ENCODE results near the gene MYO1F.
"Not testable (repeated sequence)": the region's sequence is repeated elsewhere in the genome, so short reads cannot be mapped to it uniquely, and the experiment has no call there.

MYO1F gene

DNA sequence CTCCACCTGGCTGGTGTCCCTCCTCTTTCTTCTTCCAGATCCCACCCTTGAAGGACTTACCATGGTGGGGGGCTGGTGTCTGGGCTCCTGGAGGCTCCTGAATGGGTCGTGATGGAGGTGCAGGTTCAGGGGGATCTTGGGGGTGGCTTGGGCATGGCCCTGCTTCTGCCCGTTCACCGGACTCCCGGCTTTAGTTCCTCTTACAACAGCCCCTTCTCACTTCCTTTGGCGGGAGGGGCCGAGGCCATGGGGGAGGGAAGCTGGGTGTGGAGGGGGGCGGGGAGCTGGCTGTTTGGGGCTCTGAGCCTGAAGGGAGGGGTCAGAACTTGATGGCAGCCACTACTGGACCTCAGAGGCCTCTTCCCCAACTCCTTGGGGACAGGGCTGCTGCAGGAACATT, at the start of gene MYO1F:
Gene MYO1F (minus strand): TSS at position 196 of the 400 bp plus-strand sequence. CDS start 133 bp downstream, at position 63.
- DNase-seq: no peak

DNA sequence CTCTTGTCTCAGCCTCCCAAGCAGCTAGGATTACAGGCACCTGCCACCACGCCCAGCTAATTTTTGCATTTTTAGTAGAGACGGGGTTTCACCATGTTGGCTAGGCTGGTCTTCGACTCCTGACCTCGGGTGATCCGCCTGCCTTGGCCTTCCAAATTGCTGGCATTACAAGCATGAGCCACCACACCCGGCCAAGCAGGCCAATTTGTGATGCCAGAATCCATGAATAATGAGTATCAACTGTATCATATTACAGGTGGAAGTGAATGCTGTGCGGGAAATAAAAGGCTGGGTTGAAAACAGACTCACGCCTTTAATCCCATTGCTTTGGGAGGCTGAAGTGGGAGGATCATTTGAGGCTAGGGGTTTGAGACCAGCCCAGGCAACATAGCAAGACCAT, 49.6 kb upstream of the MYO1F start:
- no peak for DNase-seq

DNA sequence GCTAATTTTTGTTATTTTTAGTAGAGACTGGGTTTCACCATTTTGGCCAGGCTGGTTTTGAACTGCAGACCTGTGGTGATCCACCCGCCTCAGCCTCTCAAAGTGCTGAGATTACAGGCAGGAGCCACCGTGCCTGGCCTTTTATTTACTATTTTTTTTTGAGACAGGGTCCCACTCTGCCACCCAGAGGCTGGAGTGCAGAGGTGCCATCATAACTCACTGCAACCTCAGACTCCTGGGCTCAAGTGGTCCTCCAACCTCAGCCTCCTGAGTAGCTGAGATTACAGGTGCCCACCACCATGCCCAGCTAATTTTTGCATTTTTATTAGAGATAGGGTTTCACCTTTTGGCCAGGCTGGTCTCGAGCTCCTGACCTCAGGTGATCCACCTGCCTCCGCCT, 45.6 kb upstream of the MYO1F start:
- not testable (repeated sequence) for DNase-seq

DNA sequence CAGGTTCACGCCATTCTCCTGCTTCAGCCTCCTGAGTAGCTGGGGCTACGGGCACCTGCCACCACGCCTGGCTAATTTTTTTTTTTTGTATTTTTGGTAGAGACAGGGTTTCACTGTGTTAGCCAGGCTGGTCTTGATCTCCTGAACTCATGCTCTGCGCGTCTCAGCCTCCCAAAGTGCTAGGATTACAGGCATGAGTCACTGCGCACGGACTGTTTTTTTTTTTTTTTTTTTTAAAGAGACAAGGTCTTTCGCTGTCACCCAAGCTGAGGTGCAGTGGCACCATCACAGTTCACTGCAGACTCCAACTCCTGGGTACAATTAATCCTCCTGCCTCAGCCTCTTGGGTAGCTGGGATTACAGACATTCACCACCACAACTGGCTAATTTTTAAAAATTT, 41.5 kb upstream of the MYO1F start:
- DNase-seq: no peak

DNA sequence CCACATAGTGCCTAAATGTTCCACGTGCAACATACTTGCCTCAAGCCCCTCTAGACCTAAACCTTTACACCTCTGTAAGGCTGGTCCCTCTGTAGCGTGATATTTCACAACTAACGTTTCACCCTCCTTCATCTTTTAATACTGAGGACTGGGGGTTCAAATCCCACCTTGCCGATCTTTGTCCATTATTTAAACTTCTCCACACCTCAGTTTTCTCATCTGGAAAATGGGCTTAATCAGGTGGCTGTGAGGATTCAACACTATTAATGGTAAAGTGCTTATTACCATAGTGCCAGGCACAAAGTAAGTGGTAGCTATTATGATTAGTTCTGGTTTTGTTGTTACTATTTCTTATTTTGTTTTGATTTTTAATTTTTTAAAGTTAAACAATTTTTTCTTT, 40.7 kb upstream of the MYO1F start:
- DNase-seq: no peak

DNA sequence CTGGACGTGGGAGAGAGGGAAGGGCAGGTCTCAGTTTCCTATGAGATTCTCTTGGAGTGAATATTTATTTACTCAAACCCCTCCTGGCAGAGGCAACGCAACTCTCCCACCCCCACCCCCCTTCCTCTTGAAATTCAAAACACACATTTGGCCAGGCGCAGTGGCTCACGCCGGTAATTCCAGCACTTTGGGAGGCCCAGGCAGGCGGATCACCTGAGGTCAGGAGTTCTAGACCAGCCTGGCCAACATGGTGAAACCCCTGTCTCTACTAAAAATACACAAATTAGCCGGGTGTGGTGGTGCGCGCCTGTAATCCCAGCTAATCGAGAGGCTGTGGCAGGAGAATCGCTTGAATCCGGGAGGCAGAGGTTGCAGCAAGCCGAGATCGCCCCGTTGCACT, 40.1 kb upstream of the MYO1F start:
- DNase-seq: not testable (repeated sequence)

DNA sequence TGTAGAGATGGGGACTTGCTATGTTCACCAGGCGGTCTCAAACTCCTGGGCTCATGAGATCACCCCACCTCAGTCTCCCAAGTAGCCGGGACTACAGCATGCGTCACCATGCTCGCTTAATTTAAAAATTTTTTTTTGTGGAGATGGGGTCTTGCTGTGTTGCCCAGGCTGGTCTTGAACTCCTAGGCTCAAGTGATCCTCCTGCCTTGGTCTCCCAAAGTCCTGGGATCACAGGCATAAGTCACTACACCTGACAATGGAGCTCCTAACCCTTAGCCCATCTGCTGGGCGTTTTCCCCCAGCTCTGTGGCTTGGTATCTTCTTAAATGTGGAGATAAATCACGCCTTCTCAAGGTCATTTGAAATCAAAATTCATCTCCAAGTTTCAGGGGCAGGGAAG, 39.6 kb upstream of the MYO1F start:
- no peak for DNase-seq

DNA sequence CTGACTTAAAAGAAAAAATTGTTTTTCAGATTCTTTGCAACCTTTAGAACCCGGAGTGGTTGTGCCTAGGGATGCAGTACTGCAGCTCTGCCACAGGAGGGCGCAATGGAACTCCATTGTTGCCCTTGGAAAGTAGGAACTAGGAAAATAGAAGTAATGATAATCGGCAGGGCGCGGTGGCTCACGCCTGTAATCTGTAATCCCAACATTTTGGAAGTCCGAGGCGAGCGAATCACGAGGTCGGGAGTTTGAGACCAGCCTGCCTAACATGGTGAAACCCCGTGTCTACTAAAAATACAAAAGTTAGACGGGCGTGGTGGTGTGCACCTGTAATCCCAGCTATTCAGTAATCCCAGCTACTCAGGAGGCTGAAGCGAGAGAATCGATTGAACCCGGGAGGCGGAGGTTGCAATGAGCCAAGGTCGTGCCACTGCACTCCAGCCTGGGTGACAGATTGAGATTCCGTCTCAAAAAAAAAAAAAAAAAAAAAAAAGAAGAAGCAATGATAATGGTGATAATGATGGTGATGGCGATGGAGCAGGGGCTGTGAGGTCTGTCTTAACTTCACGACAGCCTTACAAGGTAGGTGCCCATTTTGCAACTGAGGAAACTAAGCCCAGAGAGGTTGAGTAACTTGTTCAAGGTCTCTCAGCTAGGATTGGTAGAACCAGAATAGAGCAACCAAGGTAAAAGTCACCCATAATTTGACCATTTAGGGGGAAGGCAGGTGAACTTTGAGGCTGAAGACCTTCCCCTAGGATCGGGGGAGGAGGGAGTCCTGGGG, 38.8 kb upstream of the MYO1F start:
- peak; percentile 7 for DNase-seq

DNA sequence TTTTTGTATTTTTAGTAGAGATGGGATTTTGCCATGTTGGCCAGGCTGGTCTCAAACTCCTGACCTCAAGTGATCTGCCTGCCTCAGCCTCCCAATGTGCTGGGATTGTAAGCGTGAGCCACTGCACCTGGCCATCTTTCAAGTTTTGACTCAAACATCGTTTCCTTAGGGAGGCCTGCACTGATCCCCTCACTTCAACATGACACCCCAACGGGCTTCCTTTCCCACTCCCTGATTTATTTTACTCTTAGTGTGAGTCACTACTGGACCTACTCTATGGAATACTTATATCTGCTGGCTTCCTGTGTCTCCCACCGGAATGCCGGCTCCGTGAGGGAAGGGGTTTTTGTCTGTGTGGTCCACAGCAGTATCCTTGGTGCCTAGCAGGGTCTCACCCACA, 37.8 kb upstream of the MYO1F start:
- no peak for DNase-seq

DNA sequence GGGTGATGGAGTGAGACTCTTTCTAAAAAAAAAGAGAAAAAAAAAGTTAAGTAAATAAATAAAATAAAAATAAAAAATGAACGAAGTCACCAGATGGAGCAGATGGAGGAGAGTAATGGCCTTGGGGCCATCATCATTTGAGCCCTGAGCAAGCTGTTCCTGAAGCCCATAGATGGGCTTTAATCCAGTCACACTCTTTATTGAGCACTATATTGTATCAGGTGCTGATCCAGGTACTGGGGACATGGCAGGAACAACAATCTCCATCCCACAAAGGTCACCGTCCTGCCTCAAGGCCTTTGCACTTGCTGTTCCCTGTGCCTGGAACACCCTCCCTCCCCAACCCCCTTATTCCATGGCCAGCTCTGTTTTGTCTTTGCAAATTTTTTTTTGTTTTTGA, 37.2 kb upstream of the MYO1F start:
- DNase-seq: no peak

DNA sequence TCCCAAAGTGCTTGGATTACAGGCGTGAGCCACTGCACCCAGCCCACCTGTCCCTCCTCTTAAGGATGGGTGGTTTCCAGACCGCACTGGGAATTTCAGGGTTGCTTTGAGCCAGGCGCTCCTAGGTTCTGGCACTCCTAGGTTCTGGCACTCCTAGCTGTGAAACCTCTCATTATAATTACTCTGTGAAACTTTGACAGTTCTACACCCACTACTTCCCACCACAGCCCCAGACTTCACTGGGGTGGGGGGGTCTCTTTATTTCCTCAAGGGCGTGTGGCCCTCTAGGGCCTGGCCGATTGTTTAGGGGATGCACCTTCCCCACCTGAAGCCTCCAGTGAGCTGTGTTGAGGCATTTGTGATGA, 35.5 kb upstream of the MYO1F start:
- no peak for DNase-seq

DNA sequence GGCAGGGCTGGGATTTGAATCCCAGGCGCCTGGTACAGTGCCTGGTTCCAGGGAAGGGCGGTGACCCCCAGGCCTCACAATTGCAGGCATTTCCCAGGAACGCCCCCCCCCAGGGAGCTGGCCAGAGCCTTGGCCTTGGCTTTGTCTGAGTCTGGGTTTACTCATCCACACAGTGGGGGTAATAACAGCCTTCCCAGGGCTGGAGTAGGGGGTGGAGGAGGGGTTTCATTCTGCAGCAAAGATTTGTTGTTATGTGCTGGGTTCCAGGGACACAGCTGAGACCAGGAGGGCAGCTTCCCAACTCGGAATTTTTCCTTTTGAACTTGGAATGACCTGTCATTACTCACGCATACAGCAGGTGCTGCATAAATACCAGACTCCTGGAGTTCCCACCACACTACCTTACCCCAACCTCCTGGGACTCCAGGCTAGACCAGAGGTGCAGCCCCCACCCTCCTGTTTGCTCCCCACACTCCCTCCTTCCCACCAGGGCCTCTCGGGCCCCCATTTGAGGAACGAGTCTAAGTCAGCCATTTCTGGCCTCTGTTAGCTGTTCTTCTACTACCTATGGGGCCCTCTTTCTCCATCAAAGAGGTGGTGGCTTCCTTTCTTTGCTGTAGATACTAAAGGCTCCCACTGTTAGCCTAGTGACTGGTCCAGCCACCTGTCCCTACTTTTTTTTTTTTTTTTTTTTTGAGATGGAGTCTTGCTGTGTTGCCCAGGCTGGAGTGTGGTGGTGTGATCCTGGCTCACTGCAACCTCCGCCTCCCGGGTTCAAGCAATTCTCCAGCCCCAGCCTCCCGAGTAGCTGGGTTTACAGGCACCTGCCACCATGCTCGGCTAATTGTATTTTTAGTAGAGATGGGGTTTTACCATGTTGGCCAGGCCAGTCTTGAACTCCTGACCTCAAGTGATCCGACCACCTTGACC, 34.9 kb upstream of the MYO1F start:
- no peak for DNase-seq

DNA sequence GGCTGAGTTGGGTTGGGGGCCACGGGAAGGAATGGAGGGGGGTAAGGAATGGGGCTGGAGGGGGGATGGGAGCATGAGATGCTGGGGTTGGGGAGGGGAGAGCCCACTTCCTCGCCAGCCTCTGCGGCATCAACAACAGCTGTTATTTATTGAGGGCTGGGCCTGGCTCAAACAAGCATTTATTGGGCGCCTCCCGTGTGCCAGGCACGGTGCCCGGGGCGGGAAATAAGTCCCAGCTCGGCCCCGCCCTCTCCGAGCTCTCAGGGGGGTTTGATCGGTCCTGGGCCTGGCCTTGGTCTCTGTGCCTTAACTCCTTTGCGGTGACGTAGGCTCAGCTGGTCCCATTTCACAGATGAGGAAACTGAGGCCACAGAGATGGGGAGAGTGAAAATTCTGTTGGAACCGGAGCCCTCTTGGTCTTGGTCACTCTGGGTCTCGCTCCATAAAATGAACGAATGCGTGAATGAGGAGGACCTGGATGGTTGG, 34.2 kb upstream of the MYO1F start:
- no peak for DNase-seq

DNA sequence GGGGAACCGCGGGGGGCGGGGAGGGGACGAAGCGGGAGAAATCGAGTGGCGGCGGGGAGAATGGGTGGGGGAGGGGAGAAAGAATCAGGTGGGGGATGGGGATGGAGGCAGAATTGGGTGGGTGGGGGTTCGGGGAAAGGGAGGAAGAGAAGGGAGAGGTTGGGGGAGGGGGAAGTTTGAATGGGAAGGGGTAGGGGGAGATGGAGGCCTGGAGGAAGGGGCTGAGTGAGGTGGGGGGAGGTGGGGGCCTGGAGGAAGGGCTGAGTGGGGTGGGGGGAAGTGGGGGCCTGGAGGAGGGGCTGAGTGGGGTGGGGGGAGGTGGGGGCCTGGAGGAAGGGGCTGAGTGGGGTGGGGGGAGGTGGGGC, 33.7 kb upstream of the MYO1F start:
- DNase-seq: no peak

DNA sequence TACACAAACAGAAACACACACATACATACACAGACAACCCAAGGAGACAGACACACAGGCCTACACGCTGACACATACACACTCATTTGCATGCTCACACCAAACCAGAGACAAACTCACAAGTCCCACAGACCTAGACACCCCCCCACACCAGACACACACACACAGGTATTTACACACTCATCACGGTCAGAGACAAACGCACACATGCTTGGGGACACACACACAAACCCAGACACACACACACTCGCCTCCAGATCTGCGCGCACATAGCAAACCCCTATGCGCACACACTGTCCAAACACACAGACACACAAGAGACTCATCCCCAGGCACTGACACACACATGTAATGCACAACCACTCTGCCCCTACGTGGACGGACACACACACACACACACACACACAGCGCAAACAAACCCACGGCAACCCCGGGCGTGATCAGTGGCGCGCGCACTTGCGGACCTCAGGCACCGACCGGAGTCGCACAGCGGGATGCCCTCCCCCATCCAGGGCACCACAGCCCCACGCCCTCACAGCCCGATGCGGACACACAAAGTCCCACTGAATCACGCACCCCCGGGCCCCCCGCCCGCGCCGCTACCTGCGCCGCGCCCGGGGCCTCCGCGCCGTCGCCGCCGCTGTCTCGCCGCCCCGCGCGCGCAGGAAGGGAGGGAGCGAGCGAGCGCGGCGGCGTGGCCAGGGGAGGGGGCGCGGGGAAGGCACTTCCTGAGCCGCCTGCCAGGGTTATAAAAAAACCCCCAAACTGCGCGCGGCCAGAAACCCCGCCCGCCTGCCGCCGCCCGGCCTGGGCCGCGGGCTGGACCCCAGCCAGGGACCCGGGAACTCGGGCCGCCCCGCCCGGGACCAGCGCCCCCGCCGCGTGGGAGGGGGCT, 33.0 kb upstream of the MYO1F start, which contains the start of gene ADAMTS10:
Gene ADAMTS10 (minus strand): TSS at position 675 of the 895 bp plus-strand sequence. CDS start 5,005 bp downstream, outside the sequence.
- DNase-seq: no peak

DNA sequence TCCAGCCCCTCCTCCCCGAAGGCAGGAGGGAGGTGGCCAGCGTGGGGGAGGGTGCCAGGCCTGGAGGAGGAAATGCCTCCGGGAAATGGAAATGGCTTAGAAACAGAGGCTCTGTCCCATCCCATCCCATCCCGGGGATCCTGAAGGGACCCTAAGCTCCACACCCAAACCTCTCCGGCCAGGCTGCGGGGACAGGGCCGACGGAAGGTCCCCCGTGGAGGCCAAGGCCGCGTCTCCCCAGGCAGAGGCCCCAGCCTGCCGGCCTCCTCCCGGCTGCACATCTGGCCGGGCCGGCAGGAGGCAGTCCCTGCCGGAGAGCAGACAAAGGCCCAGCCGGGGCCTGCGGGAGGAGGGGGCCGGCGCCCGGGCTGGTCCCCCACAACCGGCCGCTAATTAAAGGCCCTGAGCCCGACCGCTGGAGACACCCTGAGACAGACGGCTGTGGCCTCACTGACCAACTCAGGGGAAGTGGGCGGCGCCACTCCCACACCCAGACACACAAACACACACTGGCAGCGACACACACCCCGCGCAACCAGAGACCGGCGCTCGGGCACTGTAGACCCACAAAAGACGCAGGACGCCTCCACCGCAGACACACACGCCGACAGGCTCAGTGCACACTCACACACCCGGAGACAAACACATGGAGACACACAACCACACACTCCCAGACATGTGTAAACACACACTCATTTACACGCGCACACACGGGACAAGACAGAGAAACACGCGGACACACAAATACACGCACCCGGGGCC, 32.2 kb upstream of the MYO1F start:
- no peak for DNase-seq

DNA sequence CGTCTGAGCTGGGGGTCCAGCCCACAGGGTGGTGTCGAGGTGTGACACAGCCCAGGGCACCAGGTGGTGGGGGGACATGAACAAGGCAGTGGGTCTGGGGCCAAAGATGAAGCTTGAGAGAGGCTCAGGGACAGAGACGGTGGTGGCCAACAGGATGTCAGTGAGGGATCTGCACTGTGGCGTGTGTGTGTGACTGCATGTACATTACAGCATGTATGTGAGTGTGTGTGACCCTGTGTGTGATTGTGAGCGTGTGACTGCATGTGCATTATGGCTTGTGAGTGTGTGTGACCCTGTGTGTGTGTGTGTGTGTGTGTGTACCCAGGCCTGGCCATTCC, 31.7 kb upstream of the MYO1F start:
- no peak for DNase-seq

DNA sequence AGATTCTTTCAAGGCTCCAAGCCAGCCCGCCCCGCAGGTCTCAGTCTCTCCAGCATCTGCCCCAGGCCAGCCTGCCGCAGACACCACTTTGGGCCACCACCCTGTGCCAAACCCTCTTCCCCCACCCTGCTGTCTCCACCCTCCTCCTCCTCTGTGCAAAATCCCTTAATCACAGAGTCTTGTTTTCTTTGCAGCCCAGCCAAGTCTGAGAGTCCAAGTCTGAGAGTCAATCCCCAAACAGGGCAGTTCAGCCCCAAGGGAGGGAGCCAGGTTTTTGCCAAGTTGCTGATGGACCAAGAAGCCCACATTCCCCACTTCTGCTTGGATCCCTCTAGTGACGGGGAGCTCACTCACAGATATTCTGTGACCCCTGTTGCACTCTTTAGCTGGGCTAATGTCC, 30.1 kb upstream of the MYO1F start:
- no peak for DNase-seq

DNA sequence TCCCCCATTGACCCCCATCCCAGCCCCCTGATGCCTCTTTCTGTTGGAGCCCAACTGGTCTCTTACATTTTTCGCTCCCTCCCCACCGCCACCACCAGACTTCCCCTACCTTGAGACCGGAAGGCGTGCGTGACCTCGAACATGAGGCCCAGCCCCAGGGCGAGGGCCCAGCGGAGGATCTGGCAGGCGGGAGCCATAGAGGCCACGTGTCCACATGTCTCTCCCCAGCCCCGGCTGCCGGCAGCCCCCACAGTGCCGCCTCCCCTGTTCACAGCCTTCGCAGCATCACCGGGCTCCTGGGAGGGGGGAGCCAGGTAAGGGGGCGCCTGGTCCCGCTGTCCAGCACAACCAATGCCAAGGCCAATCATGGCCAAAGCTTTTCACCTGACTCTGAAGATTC, 28.3 kb upstream of the MYO1F start:
- no peak for DNase-seq

DNA sequence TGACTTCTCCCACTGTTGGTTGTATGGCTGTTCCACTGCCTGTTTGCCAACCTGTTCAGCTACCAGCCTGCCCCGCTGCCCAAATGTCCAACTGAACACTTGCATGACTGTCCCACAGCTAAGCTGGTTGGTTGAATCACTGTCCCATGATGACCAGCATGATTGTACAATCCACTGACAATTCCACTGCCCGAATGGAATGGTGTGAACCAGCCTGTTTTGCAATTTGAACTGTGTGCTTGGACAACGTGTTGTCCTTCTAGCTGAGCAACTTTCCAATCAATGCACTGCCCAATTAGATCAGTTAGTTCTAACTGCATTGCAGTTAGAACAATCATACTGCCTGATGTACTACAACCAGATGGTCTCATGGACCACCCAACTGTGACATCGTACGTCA, 24.6 kb upstream of the MYO1F start:
- no peak for DNase-seq

DNA sequence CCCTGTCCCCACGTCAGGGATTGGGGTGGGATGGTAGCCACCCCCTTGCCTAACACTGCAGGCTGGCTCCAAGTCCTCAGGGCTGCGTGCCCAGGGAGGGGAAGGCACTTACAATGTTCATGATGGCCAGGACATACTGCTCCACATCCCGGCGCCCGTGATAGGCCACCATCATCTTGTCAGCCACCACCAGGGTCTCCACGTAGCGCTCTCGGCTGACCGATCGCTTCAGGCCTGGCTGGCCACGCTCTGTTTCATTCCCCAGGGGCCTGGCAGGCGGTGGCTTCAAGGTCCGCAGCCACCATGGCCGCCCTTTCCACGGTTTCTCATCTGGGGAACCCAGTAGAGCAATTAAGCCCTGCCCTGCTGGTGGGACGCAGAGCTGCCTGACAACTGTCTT, 23.6 kb upstream of the MYO1F start:
- DNase-seq: no peak

DNA sequence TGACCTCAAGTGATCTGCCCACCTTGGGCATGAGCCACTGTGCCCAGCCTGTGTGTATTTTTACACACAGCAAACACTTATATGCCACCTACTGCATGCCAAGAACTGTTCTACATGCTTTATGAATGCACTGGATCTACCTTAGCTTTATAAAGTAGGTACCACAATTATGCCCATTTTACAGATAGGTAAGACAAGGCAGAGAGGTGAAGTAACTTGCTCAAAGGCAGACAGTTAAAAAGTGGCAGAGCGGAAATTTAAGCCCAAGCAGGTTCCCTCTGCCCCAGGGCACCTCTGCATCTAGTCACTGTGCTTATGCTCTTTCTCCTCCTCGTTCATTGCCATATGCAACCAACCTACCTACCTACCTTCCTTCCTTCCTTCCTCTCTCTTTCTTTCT, 22.8 kb upstream of the MYO1F start:
- DNase-seq: no peak

Measured in NCI-H1694 (cell line).